ENCODE results near the gene STEAP3.

- TF ChIP-seq EZH2 (IDR thresholded peaks at IDR 0.05) (no peak), POLR2AphosphoS5 (IDR thresholded peaks at IDR 0.05; ENCODE audit: borderline replicate concordance, low read depth, low read length) (no peak), FOXP2 (optimal IDR thresholded peaks at IDR 0.05; ENCODE audit: control extremely low read depth, extremely low read length, insufficient read depth) (no peak)
Measured at GRCh38 chr2:119202610-119203310, 20.9 kb upstream of the STEAP3 start.
